ENCODE measurements around the gene SRPX2. TPM values are rescaled to one million over a fixed set of nuclear protein-coding genes. Genes with fewer than 3 reads are reported as not detected.

SRPX2 gene
- total RNA-seq, 1 donor from 2014 or later, result 10.8 TPM

DNA sequence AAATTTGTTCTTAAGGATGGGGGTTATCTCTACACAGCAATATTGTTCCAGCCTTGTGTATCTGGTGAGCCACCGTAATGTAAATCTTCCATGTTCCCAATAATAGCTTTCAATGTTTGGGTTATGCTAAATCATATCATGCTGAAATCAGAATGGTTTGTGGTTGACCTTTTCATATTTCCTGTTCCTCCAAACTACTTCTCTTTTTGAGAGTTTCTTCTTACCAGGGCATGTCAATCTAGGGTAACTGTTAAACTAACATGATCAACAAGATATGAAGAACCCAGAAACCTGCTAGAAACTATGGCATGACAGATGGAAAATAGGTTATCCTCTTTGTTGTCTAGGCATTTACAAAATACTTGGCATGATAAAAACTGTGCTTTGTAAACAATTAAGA is 37.2 kb upstream of the SRPX2 start:
- Mint-ChIP-seq H3K9me3 (ENCODE audit: low read depth) (no peaks in the 10 kb centered on the region), H3K4me1 (ENCODE audit: low read depth) (no peaks in the 10 kb centered on the region), H3K27ac (ENCODE audit: unreplicated experiment) (no peak overlapping the region), H3K4me3 (ENCODE audit: unreplicated experiment) (no peak overlapping the region), H3K36me3 (ENCODE audit: low read depth) (no peaks in the 10 kb centered on the region), H3K27me3 (ENCODE audit: low read depth) (no peaks in the 10 kb centered on the region)
- TF ChIP-seq, protein P1, sequence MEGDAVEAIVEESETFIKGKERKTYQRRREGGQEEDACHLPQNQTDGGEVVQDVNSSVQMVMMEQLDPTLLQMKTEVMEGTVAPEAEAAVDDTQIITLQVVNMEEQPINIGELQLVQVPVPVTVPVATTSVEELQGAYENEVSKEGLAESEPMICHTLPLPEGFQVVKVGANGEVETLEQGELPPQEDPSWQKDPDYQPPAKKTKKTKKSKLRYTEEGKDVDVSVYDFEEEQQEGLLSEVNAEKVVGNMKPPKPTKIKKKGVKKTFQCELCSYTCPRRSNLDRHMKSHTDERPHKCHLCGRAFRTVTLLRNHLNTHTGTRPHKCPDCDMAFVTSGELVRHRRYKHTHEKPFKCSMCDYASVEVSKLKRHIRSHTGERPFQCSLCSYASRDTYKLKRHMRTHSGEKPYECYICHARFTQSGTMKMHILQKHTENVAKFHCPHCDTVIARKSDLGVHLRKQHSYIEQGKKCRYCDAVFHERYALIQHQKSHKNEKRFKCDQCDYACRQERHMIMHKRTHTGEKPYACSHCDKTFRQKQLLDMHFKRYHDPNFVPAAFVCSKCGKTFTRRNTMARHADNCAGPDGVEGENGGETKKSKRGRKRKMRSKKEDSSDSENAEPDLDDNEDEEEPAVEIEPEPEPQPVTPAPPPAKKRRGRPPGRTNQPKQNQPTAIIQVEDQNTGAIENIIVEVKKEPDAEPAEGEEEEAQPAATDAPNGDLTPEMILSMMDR (IDR thresholded peaks at IDR 0.05), result no peak
- no peak for DNase-seq (ENCODE audit: low spot score)

DNA sequence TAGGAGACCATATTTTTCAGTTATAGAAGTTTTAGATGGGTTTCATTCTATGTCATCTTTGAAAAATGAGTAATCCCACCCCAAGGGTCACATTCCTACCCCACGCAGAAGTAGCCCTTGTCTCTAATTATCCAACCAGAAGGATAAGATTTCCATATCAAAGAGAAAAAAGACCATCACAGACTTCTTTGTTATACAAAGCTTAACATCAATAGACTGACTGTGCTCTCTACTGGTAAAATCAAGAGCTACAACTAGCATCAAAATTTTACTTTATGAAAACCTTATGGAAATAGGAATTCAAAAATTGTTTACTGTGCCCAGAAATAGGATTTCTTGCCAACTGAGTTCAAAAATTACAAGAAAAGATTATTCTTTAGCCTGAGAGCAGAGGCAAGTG is 34.4 kb upstream of the SRPX2 start:
- Mint-ChIP-seq H3K27me3 (ENCODE audit: low read depth) (no peaks in the 10 kb centered on the region), H3K9me3 (ENCODE audit: low read depth) (no peaks in the 10 kb centered on the region), H3K4me1 (ENCODE audit: low read depth) (no peaks in the 10 kb centered on the region), H3K4me3 (ENCODE audit: unreplicated experiment) (no peak overlapping the region), H3K36me3 (ENCODE audit: low read depth) (no peaks in the 10 kb centered on the region), H3K27ac (ENCODE audit: unreplicated experiment) (no peak overlapping the region)
- TF ChIP-seq, protein P1 (IDR thresholded peaks at IDR 0.05), result peak; percentile 71
- no peak for DNase-seq (ENCODE audit: low spot score)

DNA sequence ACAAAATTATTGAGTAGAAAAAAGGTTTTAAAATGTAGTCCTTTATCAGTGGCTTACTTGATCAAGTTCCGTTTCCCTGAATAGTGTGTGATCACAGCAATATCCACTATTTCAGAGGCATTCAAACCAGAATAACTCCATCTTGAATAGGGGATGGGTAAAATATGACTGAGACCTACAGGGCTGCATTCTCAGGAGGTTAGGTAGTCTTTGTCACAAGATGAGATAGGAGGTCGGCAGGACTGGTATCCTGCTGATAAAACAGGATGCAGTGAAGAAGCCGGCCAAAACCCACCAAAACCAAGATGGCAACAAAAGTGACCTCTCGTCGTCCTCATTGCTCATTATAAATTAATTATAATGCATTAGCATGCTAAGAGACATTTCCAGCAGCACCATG is 32.0 kb upstream of the SRPX2 start:
- H3K27ac Mint-ChIP-seq (ENCODE audit: unreplicated experiment), result no peak overlapping the region
- H3K9me3 Mint-ChIP-seq (ENCODE audit: low read depth), result no peaks in the 10 kb centered on the region
- no peak overlapping the region for H3K4me3 Mint-ChIP-seq (ENCODE audit: unreplicated experiment)
- TF ChIP-seq, protein P1 (IDR thresholded peaks at IDR 0.05), result no peak
- no peak for DNase-seq (ENCODE audit: low spot score)
- no peaks in the 10 kb centered on the region for H3K36me3 Mint-ChIP-seq (ENCODE audit: low read depth)
- H3K4me1 Mint-ChIP-seq (ENCODE audit: low read depth), result peaks cover 5% of the 10 kb centered on the region
- H3K27me3 Mint-ChIP-seq (ENCODE audit: low read depth), result no peaks in the 10 kb centered on the region

DNA sequence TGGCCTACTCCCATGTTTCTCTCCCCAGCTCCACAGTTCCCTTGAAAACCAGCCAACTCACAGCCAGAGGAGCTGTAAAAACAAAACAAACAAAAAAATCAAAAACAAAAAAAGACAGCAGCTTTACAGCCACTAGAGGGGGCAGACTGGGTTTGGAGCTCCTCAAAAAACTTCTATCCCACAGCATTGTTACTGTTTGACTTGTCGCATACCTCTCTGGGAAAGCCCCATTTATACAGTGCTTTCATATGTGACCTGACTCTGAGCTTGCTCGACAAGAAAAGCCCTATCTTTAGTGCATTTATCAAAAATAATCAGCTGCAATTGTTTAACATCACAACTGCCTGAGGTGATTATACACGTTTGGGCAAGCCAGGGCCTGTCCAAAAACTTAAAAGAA is 29.0 kb upstream of the SRPX2 start:
- peaks cover 6% of the 10 kb centered on the region for H3K9me3 Mint-ChIP-seq (ENCODE audit: low read depth)
- H3K27me3 Mint-ChIP-seq (ENCODE audit: low read depth), result no peaks in the 10 kb centered on the region
- DNase-seq (ENCODE audit: low spot score), result no peak
- H3K36me3 Mint-ChIP-seq (ENCODE audit: low read depth), result no peaks in the 10 kb centered on the region
- H3K4me3 Mint-ChIP-seq (ENCODE audit: unreplicated experiment), result no peak overlapping the region
- peaks cover 5% of the 10 kb centered on the region for H3K4me1 Mint-ChIP-seq (ENCODE audit: low read depth)
- TF ChIP-seq, protein P1 (IDR thresholded peaks at IDR 0.05), result peak; percentile 82
- no peak overlapping the region for H3K27ac Mint-ChIP-seq (ENCODE audit: unreplicated experiment)

DNA sequence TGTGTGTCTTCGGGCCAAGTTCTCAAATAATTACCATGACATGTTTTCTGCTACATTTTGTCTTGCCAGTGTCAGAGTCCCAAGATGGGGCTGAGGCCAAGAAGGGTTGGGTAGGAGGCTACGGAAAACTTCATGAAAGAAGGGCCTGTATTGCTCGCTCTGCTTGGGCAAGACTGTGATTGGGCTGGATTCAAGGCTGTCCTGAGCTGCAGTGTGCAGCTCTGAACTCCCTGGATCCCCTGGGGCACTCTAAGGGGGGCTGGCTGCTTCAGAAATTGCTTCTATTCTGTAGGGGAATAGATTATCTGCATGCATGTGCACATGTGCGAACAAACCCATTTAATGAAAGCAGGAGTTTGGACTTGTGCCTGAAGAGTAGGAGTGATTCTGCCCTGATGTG is 21.0 kb upstream of the SRPX2 start:
- TF ChIP-seq, protein P1 (IDR thresholded peaks at IDR 0.05), result no peak
- no peaks in the 10 kb centered on the region for H3K9me3 Mint-ChIP-seq (ENCODE audit: low read depth)
- no peaks in the 10 kb centered on the region for H3K4me1 Mint-ChIP-seq (ENCODE audit: low read depth)
- H3K36me3 Mint-ChIP-seq (ENCODE audit: low read depth), result no peaks in the 10 kb centered on the region
- no peak overlapping the region for H3K4me3 Mint-ChIP-seq (ENCODE audit: unreplicated experiment)
- no peak for DNase-seq (ENCODE audit: low spot score)
- H3K27ac Mint-ChIP-seq (ENCODE audit: unreplicated experiment), result no peak overlapping the region
- H3K27me3 Mint-ChIP-seq (ENCODE audit: low read depth), result no peaks in the 10 kb centered on the region
